Heart left ventricle (tissue), 16 donors: ENCODE measurements around the gene ARMCX1. TPM values are rescaled to one million over a fixed set of nuclear protein-coding genes. Genes with fewer than 3 reads are reported as not detected.
"Not testable (repeated sequence)": the region's sequence is repeated elsewhere in the genome, so short reads cannot be mapped to it uniquely, and the experiment has no call there.

Source experiments
- ATAC-seq, 4 donors: fragments of 200-7000 bp; cut with Tn5 transposase; one replicate each; pipeline ENCODE4 v1.9.1; 2020 to 2022; ENCODE audit warnings: moderate library complexity in 4 of 4, mild to moderate bottlenecking in 3 of 4, moderate number of reproducible peaks in 1 of 4
- DNase-seq, 5 donors: peaks; one replicate each; pipeline ENCODE4 v3.0.0-alpha.2; 2020
- H3K27ac ChIP-seq, 12 donors: fragments of 200-600 bp; sonication (generic) in 4 of 12; one replicate each; pipeline versions ENCODE4 v1.5.0 to v1.8.0; 2016 to 2022; ENCODE audit warnings: mild to moderate bottlenecking in 2 of 12
- H3K27me3 ChIP-seq, 9 donors: fragments of 200-600 bp; sonication (generic) in 2 of 9; one replicate each; pipeline versions ENCODE4 v1.5.1 to v1.8.0; 2016 to 2022; ENCODE audit warnings: mild to moderate bottlenecking in 3 of 9
- H3K36me3 ChIP-seq, 9 donors: fragments of 200-600 bp; sonication (generic) in 2 of 9; one replicate each; pipeline versions ENCODE4 v1.5.0 to v1.8.0; 2018 to 2022; ENCODE audit warnings: mild to moderate bottlenecking in 2 of 9
- H3K4me1 ChIP-seq, 12 donors: fragments of 200-600 bp; sonication (generic) in 4 of 12; one replicate each; pipeline versions ENCODE4 v1.5.0 to v1.8.0; 2016 to 2022; ENCODE audit warnings: mild to moderate bottlenecking in 3 of 12
- H3K4me3 ChIP-seq, 12 donors: fragments of 200-600 bp; sonication (generic) in 4 of 12; one replicate each; pipeline versions ENCODE4 v1.5.0 to v1.8.0; 2017 to 2022; ENCODE audit warnings: mild to moderate bottlenecking in 9 of 12, moderate library complexity in 4 of 12
- H3K9me3 ChIP-seq, 12 donors: fragments of 200-600 bp; sonication (generic) in 4 of 12; one replicate each; pipeline versions ENCODE4 v1.5.0 to v1.8.0; 2016 to 2022; ENCODE audit warnings: mild to moderate bottlenecking in 1 of 12
- CTCF ChIP-seq, 12 donors: fragments of 200-600 bp; sonication (generic) in 4 of 12; IDR thresholded peaks; one replicate each; pipeline versions ENCODE4 v1.5.0 to v1.8.0; 2018 to 2022; ENCODE audit warnings: antibody characterized with exemption in 12 of 12, mild to moderate bottlenecking in 5 of 12
- POLR2A ChIP-seq, 2 donors: fragments of 450-650 bp; IDR thresholded peaks; one replicate each; pipeline ENCODE4 v1.6.1; 2017; ENCODE audit warnings: antibody characterized with exemption in 2 of 2, mild to moderate bottlenecking in 2 of 2, moderate library complexity in 2 of 2
- WGBS, 4 donors: extraction: QIAGEN DNeasy Blood & Tissue Kit in 2 of 4; methylation state at CpG; one replicate each; pipeline versions ENCODE4 v1.1.5 to v1.1.7; 2013 to 2018; 5-methylcytosine and 5-hydroxymethylcytosine counted together
- intact Hi-C, 10 donors: fragments of 100-400 bp; cut with DNase I; formaldehyde crosslinking; loops; one replicate each; pipeline versions ENCODE4 v1.11.1 to v1.14.2; 2022
- long read RNA-seq, 3 donors: library from polyadenylated mRNA; unstranded; transcript quantifications; one replicate each; pipeline ENCODE4 v2.0.0, GENCODE V29; 2020 to 2021
- polyA plus RNA-seq, 2 donors: library from polyadenylated mRNA; stranded (reverse); fragments of 200-250 nt; gene quantifications; one replicate each; pipeline ENCODE4 v1.2.3, GENCODE V29; 2013
- total RNA-seq, 9 donors: library from RNA; depleted of rRNA in 2 of 9; stranded (reverse); fragments of >200 nt in 2 of 9; fragmentation: NEBNext Ultra II Directional in 3 of 9; extraction: Animal tissue kit (Norgen Biotek cat#: 25700) in 3 of 9; gene quantifications; one replicate each; pipeline versions ENCODE4 v1.1.0 to v1.2.4, GENCODE V29; 2016 to 2023
- donor health status: ischemic (EF 13 %, LVEDD 7.1; RV severe dilation, severe dysfunction).
- donor health status: healthy with polysubstance abuse.
- donor health status: DM: no; HTN: yes; CAD: no.
- donor health status: DM: no; HTN: no; CAD: no.
- donor health status: ischemic (EF 25% LVEDD 6.9; RV normal size, moderate dysfunction).
- donor health status: ischemic (EF 25% LVEDD 5.7; RV mildly dilated, moderate dysfunction).
- donor health status: healthy.
- donor health status: DM: yes; HTN: yes; CAD: no.
- donor health status: ischemic (EF 35%, LVEDD 5.7; RV mildly dilated, moderate dysfunction).
- donor health status: nonischemic (EF 11% LVEDD 7.7; RV severe dilation, severe dysfunction).
- donor health status: DM: yes; HTN: yes; CAD: no.
- donor health status: PGD.
- donor health status: ischemic (EF 29% LVEDD 5.4; RV normal size, mild dysfunction).
- donor health status: nonischemic (EF 23%, LVEDD 6.1; RV moderate dilation, normal function).

Gene ARMCX1
- 10 to 100 TPM; 25.6 to 50.4 (median 32.9) TPM for total RNA-seq
- 10 to 100 TPM; 15.2 to 26.2 TPM for polyA plus RNA-seq
- long read RNA-seq, donor 1, transcript ARMCX1-201 (4 exons, 2,141 nt), result major isoform, 65 of 86 reads
- long read RNA-seq, donor 1, partial matches to known transcripts, result 6 of 86 reads
- long read RNA-seq, donor 1, other reads (novel, unspliced or antisense), result 15 of 86 reads
- long read RNA-seq, donor 2, transcript ARMCX1-201 (4 exons, 2,141 nt), result major isoform, 284 of 394 reads
- long read RNA-seq, donor 2, partial matches to known transcripts, result 20 of 394 reads
- long read RNA-seq, donor 2, other reads (novel, unspliced or antisense), result 90 of 394 reads
- long read RNA-seq, donor 3, transcript ARMCX1-201 (4 exons, 2,141 nt), result major isoform, 27 of 48 reads
- long read RNA-seq, donor 3, partial matches to known transcripts, result 5 of 48 reads
- long read RNA-seq, donor 3, other reads (novel, unspliced or antisense), result 16 of 48 reads

- WGBS, 4 donors, result 0 to 42% (median 11%) methylated on average over 13 to 20 of the region's 20 CpGs
- H3K36me3 ChIP-seq, result peaks cover 0 to 20% (median 3%) of the 10 kb centered on the region in 9 donors
- DNase-seq (peak; percentile 74 to 87 (median 79)), ATAC-seq (peak; percentile 94 to 98 (median 96))
- H3K4me1 ChIP-seq, result peaks cover 0 to 4% (median 0%) of the 10 kb centered on the region in 12 donors
- TF ChIP-seq CTCF (IDR thresholded peaks at IDR 0.05) (no peak), POLR2A (IDR thresholded peaks at IDR 0.05) (peak in 1 of 2 donors; percentile 55)
- H3K4me3 ChIP-seq, result peak within 1 kb of the TSS; percentile 30 to 80 (median 68)
- intact Hi-C loops, result loop anchor here in 6 of 10 donors (5.0 to 10.0 kb wide), 2 partner anchors 133 to 136 kb away; no protein-coding TSS in a partner anchor
- no peaks in the 10 kb centered on the region for H3K27me3 ChIP-seq
- peak within 1 kb of the TSS; percentile 51 to 94 (median 86) for H3K27ac ChIP-seq
- H3K9me3 ChIP-seq, result no peaks in the 10 kb centered on the region
Observed at GRCh38 chrX:101550362-101550750, at the start of gene ARMCX1. Gene ARMCX1, plus strand, starts transcription at chrX:101550547. Its CDS starts 2,384 bp downstream, at chrX:101552931.

- WGBS, 4 donors, result 89 to 100% (median 100%) methylated on average over 1 of the region's 1 CpG; no CpG with 5 or more reads in 1 of the 4 donors
- intact Hi-C loops, H3K4me3 ChIP-seq, H3K27ac ChIP-seq, H3K4me1 ChIP-seq, H3K9me3 ChIP-seq, DNase-seq, ATAC-seq, H3K27me3 ChIP-seq: not testable (repeated sequence)
- peaks cover 0 to 14% (median 0%) of the 10 kb centered on the region in 9 donors for H3K36me3 ChIP-seq
Observed at GRCh38 chrX:101502929-101503328, 47.4 kb upstream of the ARMCX1 start.

- ATAC-seq, result no peak
- intact Hi-C loops, result no loop called here
Observed at GRCh38 chrX:101507372-101507771, 43.0 kb upstream of the ARMCX1 start.

GRCh38 chrX:101507986-101508385, 42.4 kb upstream of the ARMCX1 start:
- ATAC-seq (no peak), DNase-seq (no peak)
- 82 to 98% (median 91%) methylated on average over 4 of the region's 4 CpGs for WGBS, 4 donors
- Histone ChIP-seq H3K4me1 (no peaks in the 10 kb centered on the region), H3K4me3 (no peak overlapping the region), H3K27me3 (peaks cover 0 to 11% (median 0%) of the 10 kb centered on the region in 9 donors), H3K9me3 (no peaks in the 10 kb centered on the region), H3K27ac (no peak overlapping the region), H3K36me3 (peaks cover 0 to 29% (median 0%) of the 10 kb centered on the region in 9 donors)
- TF ChIP-seq POLR2A (IDR thresholded peaks at IDR 0.05) (no peak), CTCF (IDR thresholded peaks at IDR 0.05) (no peak)
- intact Hi-C loops, result no loop called here

More at GRCh38 chrX:101507372-101507771, 43.0 kb upstream of the ARMCX1 start:
- H3K9me3 ChIP-seq, result no peaks in the 10 kb centered on the region
- H3K4me1 ChIP-seq, result no peaks in the 10 kb centered on the region
- H3K27ac ChIP-seq, result no peak overlapping the region
- TF ChIP-seq CTCF (IDR thresholded peaks at IDR 0.05) (no peak), POLR2A (IDR thresholded peaks at IDR 0.05) (no peak)
- DNase-seq, result no peak
- no peak overlapping the region for H3K4me3 ChIP-seq
- peaks cover 0 to 29% (median 0%) of the 10 kb centered on the region in 9 donors for H3K36me3 ChIP-seq
- peaks cover 0 to 11% (median 0%) of the 10 kb centered on the region in 9 donors for H3K27me3 ChIP-seq
